AG04449 (cell line): ENCODE measurements around the gene RNU11.
A peak's percentile ranks its signal among the peaks of the same experiment; 100 is the strongest.

ENCODE experiments used
- CTCF ChIA-PET: fragments of 350-600 bp; formaldehyde crosslinking; extraction: SDS; loops from one replicate; lab custom pipeline; 2021; ENCODE audit warnings: antibody characterized with exemption; lab: Yijun Ruan, JAX
- POLR2A ChIA-PET: fragments of 400-600, 350-600 bp; formaldehyde crosslinking; extraction: SDS; loops from one replicate; lab custom pipeline; 2020; ENCODE audit warnings: antibody characterized with exemption, inconsistent platforms; lab: Yijun Ruan, JAX
- DNase-seq: peaks from one replicate; pipeline ENCODE4 v3.0.0-alpha.2; 2010; ENCODE audit warnings: low read depth, low spot score
- H3K4me3 ChIP-seq: 2 replicates; pipeline ENCODE4 v1.5.1; 2011; ENCODE audit warnings: low read depth, mild to moderate bottlenecking, control low read depth, low read length
- TF ChIP-seq, protein P1 (sequence below): IDR thresholded peaks from one replicate; pipeline ENCODE4 v1.5.1; 2011; ENCODE audit warnings: mild to moderate bottlenecking, moderate library complexity, low read length, control low read depth, inconsistent platforms; ENCODE audit not compliant: insufficient read depth; ENCODE audit errors: missing control alignments

The RNU11 gene

DNA sequence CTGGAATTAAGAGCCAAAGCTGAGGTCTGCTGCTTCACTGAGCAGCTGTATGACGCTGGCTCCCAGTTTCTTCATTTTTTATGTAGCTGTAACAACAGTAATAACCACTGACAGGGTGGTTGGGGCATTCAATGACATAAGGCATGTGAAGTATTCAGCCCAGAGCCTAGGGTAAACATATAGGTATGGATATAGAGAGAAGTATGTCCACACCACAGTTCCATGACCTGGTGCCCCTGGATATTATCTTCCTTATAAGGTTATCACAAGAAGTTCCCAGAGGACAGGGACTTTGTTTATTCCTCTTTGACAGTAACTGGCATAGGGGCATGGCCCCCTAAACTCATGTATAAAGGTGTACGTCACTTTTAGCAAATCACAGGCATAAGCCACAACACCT is 41.6 kb upstream of the RNU11 start:
- POLR2A ChIA-PET = no interaction called here
- H3K4me3 ChIP-seq = no peak overlapping the region
- DNase-seq = no peak
- CTCF ChIA-PET = interaction anchor here (3.4 to 7.0 kb wide), 3 partner anchors 14 to 246 kb away, joined by 10 to 144 read pairs (median 114); no protein-coding TSS in a partner anchor
- TF ChIP-seq, protein P1, sequence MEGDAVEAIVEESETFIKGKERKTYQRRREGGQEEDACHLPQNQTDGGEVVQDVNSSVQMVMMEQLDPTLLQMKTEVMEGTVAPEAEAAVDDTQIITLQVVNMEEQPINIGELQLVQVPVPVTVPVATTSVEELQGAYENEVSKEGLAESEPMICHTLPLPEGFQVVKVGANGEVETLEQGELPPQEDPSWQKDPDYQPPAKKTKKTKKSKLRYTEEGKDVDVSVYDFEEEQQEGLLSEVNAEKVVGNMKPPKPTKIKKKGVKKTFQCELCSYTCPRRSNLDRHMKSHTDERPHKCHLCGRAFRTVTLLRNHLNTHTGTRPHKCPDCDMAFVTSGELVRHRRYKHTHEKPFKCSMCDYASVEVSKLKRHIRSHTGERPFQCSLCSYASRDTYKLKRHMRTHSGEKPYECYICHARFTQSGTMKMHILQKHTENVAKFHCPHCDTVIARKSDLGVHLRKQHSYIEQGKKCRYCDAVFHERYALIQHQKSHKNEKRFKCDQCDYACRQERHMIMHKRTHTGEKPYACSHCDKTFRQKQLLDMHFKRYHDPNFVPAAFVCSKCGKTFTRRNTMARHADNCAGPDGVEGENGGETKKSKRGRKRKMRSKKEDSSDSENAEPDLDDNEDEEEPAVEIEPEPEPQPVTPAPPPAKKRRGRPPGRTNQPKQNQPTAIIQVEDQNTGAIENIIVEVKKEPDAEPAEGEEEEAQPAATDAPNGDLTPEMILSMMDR = no peak

DNA sequence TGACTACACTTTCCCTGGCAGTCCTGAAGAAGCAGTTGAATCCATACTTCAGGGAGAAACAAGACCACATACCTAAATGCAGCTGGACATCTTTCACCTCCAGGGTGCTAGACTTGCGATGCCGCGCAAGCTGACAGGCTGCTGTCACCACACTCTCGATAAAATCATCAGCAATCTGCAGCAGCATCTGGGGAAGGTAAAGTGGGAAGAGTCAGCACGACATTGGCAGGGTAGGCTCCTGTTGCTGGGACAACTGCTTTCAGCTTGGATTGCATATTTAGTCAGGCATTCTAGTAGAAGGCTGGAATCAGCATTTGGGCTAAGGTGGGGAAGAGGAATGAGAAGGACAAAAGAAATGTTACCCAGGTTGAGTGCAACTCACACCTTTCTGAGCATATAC is 35.2 kb upstream of the RNU11 start:
- TF ChIP-seq, protein P1 = no peak
- no peak for DNase-seq
- ChIA-PET CTCF (interaction anchor here (8.8 kb wide), 1 partner anchor 10 kb away, joined by 61 read pairs; no protein-coding TSS in a partner anchor), POLR2A (interaction anchor here (0.9 kb wide), 1 partner anchor 31 kb away, joined by 3 read pairs; no protein-coding TSS in a partner anchor)
- no peak overlapping the region for H3K4me3 ChIP-seq

GRCh38 chr1:28631713-28632112 is 16.7 kb upstream of the RNU11 start:
- ChIA-PET CTCF (no interaction called here), POLR2A (no interaction called here)
- no peak for DNase-seq
- TF ChIP-seq, protein P1 = no peak
- no peak overlapping the region for H3K4me3 ChIP-seq

- POLR2A ChIA-PET = no interaction called here
- CTCF ChIA-PET = interaction anchor here (0.6 kb wide), 1 partner anchor 29 kb away, joined by 3 read pairs; no protein-coding TSS in a partner anchor
- TF ChIP-seq, protein P1 = no peak
- no peak overlapping the region for H3K4me3 ChIP-seq
- no peak for DNase-seq
Measured at GRCh38 chr1:28632560-28632959, 15.8 kb upstream of the RNU11 start.

DNA sequence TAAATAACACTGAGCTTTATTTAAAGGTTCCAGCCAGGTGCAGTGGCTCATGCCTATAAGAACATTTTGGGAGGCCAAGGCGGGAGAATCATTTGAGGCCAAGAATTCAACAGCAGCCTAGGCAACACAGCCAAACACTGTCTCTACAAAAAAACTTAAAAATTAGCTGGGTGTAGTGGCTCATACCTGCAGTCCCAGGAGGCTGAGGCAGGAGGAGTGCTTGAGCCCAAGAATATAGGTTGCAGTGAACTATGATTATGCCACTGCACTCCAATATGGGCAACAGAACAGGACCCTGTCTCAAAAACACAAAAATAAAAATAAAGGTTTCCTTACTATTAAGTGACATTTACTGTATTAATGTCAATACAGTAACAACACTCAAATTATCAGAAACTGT is 7.6 kb upstream of the RNU11 start:
- CTCF ChIA-PET = interaction anchor here (1.1 to 1.8 kb wide), 4 partner anchors 16 to 238 kb away, joined by 3 to 11 read pairs (median 6); no protein-coding TSS in a partner anchor
- POLR2A ChIA-PET = interaction anchor here (1.3 kb wide), 1 partner anchor 8 kb away, joined by 6 read pairs; the partner anchor contains the start of gene RNU11
- no peak for DNase-seq
- TF ChIP-seq, protein P1 = peak; percentile 23
- no peak overlapping the region for H3K4me3 ChIP-seq

GRCh38 chr1:28642056-28642846 is 6.1 kb upstream of the RNU11 start:
- CTCF ChIA-PET = interaction anchor here (0.9 to 2.4 kb wide), 6 partner anchors 26 to 284 kb away, joined by 3 to 12 read pairs (median 4); partner anchors contain the start of genes GMEB1 and YTHDF2
- no peak for DNase-seq
- POLR2A ChIA-PET = interaction anchor here (0.6 to 2.9 kb wide), 11 partner anchors 25 to 282 kb away, joined by 3 to 20 read pairs (median 4); partner anchors contain the start of genes GMEB1 and YTHDF2
- TF ChIP-seq, protein P1 = no peak
- H3K4me3 ChIP-seq = peak overlapping the region; percentile 97
